HCT116 (cell line): ENCODE measurements around the gene RIPOR1.

Experiments
- JUND ChIP-seq: IDR thresholded peaks from 2 replicates; pipeline ENCODE4 v1.6.1; 2012
- TF ChIP-seq, protein P1 (sequence below): IDR thresholded peaks from 2 replicates; pipeline ENCODE4 v1.6.1; 2012; ENCODE audit warnings: low read depth

DNA sequence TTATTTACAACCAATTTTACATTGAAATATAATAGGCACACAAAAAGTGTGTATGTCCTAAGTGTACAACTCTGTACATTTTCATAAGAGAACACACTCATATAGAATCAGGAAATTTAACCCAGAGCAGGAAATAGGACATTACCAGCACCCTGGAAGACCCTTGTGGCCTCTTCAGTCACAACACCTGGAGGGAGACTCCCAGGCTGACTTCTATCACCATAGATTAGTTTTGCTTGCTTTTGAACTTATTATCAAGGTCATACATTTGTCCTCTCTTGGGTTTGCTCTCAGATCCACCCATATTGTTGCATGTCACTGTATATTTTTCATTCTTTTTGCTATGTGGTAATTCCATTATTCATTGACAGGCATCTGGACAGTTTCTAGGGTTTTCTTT lies 5.8 kb downstream of the RIPOR1 start:
- no peak for TF ChIP-seq JUND
- TF ChIP-seq, protein P1, sequence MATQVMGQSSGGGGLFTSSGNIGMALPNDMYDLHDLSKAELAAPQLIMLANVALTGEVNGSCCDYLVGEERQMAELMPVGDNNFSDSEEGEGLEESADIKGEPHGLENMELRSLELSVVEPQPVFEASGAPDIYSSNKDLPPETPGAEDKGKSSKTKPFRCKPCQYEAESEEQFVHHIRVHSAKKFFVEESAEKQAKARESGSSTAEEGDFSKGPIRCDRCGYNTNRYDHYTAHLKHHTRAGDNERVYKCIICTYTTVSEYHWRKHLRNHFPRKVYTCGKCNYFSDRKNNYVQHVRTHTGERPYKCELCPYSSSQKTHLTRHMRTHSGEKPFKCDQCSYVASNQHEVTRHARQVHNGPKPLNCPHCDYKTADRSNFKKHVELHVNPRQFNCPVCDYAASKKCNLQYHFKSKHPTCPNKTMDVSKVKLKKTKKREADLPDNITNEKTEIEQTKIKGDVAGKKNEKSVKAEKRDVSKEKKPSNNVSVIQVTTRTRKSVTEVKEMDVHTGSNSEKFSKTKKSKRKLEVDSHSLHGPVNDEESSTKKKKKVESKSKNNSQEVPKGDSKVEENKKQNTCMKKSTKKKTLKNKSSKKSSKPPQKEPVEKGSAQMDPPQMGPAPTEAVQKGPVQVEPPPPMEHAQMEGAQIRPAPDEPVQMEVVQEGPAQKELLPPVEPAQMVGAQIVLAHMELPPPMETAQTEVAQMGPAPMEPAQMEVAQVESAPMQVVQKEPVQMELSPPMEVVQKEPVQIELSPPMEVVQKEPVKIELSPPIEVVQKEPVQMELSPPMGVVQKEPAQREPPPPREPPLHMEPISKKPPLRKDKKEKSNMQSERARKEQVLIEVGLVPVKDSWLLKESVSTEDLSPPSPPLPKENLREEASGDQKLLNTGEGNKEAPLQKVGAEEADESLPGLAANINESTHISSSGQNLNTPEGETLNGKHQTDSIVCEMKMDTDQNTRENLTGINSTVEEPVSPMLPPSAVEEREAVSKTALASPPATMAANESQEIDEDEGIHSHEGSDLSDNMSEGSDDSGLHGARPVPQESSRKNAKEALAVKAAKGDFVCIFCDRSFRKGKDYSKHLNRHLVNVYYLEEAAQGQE, result no peak
